ENCODE results near the gene SPINT1.

The SPINT1 gene

DNA sequence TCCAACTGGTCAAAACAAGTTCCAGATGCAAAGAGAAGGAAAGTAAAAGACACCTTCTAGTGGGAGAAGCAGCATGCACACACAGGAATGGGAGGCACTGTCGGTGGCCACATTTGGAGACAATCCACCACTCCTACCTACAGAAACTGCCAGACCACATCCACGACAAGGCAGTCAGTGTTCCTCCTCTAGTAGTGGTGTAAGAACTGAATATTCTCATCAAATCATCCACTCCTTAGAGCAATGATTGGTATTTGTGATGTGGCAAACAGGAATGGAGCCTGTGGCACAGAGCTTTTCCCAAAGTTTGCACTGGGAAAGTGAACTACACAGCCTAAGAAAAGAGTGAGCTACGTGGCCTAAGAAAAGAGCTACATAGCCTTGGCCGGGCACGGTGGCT, 5.1 kb upstream of the SPINT1 start:
- in situ Hi-C loops (cut with MboI; ENCODE audit: low sequenced_read_pairs, unreplicated experiment): no loop called here
- TF ChIP-seq, protein P1, sequence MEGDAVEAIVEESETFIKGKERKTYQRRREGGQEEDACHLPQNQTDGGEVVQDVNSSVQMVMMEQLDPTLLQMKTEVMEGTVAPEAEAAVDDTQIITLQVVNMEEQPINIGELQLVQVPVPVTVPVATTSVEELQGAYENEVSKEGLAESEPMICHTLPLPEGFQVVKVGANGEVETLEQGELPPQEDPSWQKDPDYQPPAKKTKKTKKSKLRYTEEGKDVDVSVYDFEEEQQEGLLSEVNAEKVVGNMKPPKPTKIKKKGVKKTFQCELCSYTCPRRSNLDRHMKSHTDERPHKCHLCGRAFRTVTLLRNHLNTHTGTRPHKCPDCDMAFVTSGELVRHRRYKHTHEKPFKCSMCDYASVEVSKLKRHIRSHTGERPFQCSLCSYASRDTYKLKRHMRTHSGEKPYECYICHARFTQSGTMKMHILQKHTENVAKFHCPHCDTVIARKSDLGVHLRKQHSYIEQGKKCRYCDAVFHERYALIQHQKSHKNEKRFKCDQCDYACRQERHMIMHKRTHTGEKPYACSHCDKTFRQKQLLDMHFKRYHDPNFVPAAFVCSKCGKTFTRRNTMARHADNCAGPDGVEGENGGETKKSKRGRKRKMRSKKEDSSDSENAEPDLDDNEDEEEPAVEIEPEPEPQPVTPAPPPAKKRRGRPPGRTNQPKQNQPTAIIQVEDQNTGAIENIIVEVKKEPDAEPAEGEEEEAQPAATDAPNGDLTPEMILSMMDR (IDR thresholded peaks at IDR 0.05; ENCODE audit: borderline replicate concordance, control extremely low read depth, extremely low read depth, insufficient read depth, missing control alignments): no peak
- no peak for DNase-seq (ENCODE audit: low spot score)

DNA sequence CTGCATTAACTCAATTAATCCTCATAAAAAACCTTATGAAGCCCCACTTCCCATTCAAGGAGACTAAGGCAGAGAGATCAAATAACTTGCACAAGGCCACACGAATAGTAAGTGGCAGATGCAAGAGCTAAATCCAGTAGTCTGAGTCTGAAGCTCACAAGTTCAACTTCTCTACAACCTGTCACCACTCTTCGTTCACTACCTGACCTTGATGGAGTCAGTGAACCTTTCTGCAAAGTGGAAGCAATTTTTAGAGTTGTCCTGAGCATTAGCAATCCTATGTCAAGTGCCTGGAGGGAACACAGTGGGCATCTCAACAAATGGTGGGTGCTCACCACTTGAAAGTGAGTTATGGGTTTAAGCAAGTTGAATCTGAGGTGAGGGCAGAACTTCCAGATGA, 2.1 kb upstream of the SPINT1 start:
- no peak for DNase-seq (ENCODE audit: low spot score)

DNA sequence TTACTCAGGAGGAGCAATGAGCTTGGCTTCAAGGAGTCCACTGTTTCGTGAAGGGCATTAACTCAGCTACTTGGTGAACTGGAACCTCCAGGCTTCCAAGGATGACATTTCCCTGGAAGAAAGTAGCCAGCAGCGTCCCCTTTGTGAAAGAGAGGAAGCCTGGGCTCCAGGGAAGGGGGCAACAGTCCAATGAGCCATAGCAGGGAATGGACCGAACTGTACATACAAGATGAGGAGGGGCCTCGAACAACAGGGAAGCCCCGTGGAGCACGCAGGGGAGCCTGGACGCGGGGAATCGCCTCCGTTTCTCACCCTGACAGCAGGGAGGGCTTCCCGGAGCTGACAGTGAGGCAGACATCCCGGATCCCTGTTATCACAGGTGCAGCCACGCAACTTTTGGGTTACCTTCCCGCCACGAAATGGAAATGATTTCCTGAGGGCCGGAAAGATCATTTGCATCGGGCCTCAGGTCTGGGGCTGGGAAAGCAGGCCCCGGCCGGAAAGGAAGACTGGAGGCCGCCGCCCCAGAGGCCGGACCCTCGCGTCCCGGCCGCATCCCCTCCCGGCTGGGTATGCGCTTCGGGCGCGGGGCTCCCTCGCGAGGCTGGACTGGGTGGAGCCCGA, 475 bp upstream of the SPINT1 start:
- DNase-seq (ENCODE audit: low spot score): no peak

More for the DNA sequence above, 2.1 kb upstream of the SPINT1 start:
- in situ Hi-C loops (cut with MboI; ENCODE audit: low sequenced_read_pairs, unreplicated experiment): no loop called here
- TF ChIP-seq, protein P1 (IDR thresholded peaks at IDR 0.05; ENCODE audit: borderline replicate concordance, control extremely low read depth, extremely low read depth, insufficient read depth, missing control alignments): no peak

DNA sequence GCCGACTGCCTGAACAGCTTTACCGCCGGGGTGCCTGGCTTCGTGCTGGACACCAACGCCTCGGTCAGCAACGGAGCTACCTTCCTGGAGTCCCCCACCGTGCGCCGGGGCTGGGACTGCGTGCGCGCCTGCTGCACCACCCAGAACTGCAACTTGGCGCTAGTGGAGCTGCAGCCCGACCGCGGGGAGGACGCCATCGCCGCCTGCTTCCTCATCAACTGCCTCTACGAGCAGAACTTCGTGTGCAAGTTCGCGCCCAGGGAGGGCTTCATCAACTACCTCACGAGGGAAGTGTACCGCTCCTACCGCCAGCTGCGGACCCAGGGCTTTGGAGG, 815 bp downstream of the SPINT1 start:
- TF ChIP-seq, protein P1 (IDR thresholded peaks at IDR 0.05; ENCODE audit: borderline replicate concordance, control extremely low read depth, extremely low read depth, insufficient read depth, missing control alignments): no peak
- in situ Hi-C loops (cut with MboI; ENCODE audit: low sequenced_read_pairs, unreplicated experiment): no loop called here
- peak; percentile 73 for DNase-seq (ENCODE audit: low spot score)

More for the DNA sequence above, 475 bp upstream of the SPINT1 start:
- in situ Hi-C loops (cut with MboI; ENCODE audit: low sequenced_read_pairs, unreplicated experiment): no loop called here
- TF ChIP-seq, protein P1 (IDR thresholded peaks at IDR 0.05; ENCODE audit: borderline replicate concordance, control extremely low read depth, extremely low read depth, insufficient read depth, missing control alignments): no peak

DNA sequence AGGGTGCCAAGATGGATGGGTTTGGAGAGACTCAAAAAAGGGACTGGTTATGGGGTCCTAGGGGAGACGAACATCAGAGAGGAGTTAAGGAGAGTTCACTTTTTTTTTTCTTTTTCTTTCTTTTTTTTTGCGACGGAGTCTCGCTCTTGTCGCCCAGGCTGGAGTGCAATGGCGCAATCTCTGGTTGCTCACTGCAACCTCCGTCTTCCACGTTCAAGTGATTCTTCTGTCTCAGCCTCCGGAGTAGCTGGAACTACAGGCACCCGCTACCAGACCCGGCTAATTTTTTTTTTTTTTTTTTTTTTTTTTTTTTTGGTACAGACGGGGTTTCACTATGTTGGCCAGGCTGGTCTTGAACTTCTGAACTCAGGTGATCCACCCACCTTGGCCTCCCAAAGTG, 1.2 kb downstream of the SPINT1 start:
- TF ChIP-seq, protein P1 (IDR thresholded peaks at IDR 0.05; ENCODE audit: borderline replicate concordance, control extremely low read depth, extremely low read depth, insufficient read depth, missing control alignments): no peak
- no peak for DNase-seq (ENCODE audit: low spot score)
- in situ Hi-C loops (cut with MboI; ENCODE audit: low sequenced_read_pairs, unreplicated experiment): no loop called here

DNA sequence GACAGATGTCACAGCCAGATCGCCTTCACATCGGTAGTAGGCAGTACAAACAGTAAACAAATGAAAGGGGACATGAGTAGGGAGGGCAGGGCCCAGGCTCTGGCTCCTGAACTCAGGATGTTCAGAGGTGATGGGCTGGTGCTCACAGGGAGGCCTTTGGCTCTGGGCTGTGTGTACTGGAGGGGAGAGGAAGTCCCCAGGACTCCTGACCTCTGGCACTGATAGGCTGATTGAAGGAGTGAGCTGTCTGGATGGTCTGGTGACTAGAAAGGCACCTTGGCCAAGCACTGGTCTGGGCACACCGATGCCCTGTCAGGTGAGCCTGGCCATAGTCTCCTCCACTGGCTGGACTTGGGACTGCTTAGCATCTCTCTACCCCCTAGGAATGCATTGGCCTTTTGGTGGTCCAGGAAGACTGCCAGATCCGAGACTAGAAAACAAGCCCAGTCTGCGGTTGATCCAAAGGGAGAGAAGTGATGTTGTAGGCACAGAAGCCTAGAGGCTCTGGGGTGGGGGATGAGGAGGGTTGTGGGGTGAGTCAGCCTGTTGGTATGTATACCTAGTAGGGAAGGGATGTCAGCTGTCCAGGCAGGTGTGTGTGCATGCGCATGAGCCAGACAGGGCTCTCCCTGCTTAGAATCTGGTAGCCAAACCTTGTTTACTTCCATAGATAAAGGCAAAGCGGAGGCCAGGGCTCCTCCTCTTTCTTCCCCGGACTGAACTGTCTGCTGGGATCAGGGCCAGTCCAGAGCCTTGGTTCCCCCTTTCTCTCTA, 1.9 kb downstream of the SPINT1 start:
- in situ Hi-C loops (cut with MboI; ENCODE audit: low sequenced_read_pairs, unreplicated experiment): no loop called here
- DNase-seq (ENCODE audit: low spot score): no peak
- TF ChIP-seq, protein P1 (IDR thresholded peaks at IDR 0.05; ENCODE audit: borderline replicate concordance, control extremely low read depth, extremely low read depth, insufficient read depth, missing control alignments): no peak
